NCI-H128 (cell line): ENCODE data around the gene KIAA1958.

Experiments used
- DNase-seq: peaks from one replicate; lab custom pipeline; 2025; ENCODE audit not compliant: unreplicated experiment; lab: John Stamatoyannopoulos, UW

KIAA1958 gene

GRCh38 chr9:112599732-112600131 lies 113.1 kb downstream of the KIAA1958 start:
- DNase-seq: no peak

GRCh38 chr9:112601636-112602035 lies 115.0 kb downstream of the KIAA1958 start:
- no peak for DNase-seq

- DNase-seq: no peak
Measured at GRCh38 chr9:112604790-112605189, 118.2 kb downstream of the KIAA1958 start.

- DNase-seq: no peak
Measured at GRCh38 chr9:112605518-112605917, 118.9 kb downstream of the KIAA1958 start.

- DNase-seq: no peak
Measured at GRCh38 chr9:112605963-112606699, 119.5 kb downstream of the KIAA1958 start.

- DNase-seq: no peak
Measured at GRCh38 chr9:112608851-112609250, 122.2 kb downstream of the KIAA1958 start.

GRCh38 chr9:112615584-112616266 lies 129.1 kb downstream of the KIAA1958 start:
- DNase-seq: no peak

- no peak for DNase-seq
Measured at GRCh38 chr9:112617371-112617770, 130.7 kb downstream of the KIAA1958 start.

- DNase-seq: no peak
Measured at GRCh38 chr9:112618385-112619009, 131.9 kb downstream of the KIAA1958 start.

- DNase-seq: no peak
Measured at GRCh38 chr9:112620388-112620787, 133.8 kb downstream of the KIAA1958 start.

GRCh38 chr9:112621018-112621655 lies 134.5 kb downstream of the KIAA1958 start:
- no peak for DNase-seq

- DNase-seq: no peak
Measured at GRCh38 chr9:112623198-112623597, 136.6 kb downstream of the KIAA1958 start.

GRCh38 chr9:112624711-112625707 lies 138.4 kb downstream of the KIAA1958 start:
- no peak for DNase-seq

- DNase-seq: no peak
Measured at GRCh38 chr9:112629671-112630485, 143.3 kb downstream of the KIAA1958 start.

GRCh38 chr9:112631313-112632070 lies 144.9 kb downstream of the KIAA1958 start:
- DNase-seq: no peak

- no peak for DNase-seq
Measured at GRCh38 chr9:112640311-112640710, 153.7 kb downstream of the KIAA1958 start.

- DNase-seq: no peak
Measured at GRCh38 chr9:112642126-112642525, 155.5 kb downstream of the KIAA1958 start.

GRCh38 chr9:112647596-112647995 lies 161.0 kb downstream of the KIAA1958 start:
- DNase-seq: no peak

GRCh38 chr9:112648624-112649023 lies 162.0 kb downstream of the KIAA1958 start:
- DNase-seq: no peak
